IPS-15b (cell line): ENCODE results near the gene AFAP1L2.

Source experiments
- H3K27me3 ChIP-seq: one replicate; pipeline ENCODE4 v1.6.1; 2013; ENCODE audit warnings: low read length; ENCODE audit not compliant: control insufficient read depth, insufficient read depth
- H3K36me3 ChIP-seq: one replicate; pipeline ENCODE4 v1.6.1; 2013; ENCODE audit warnings: low read length; ENCODE audit not compliant: control insufficient read depth, insufficient read depth
- H3K4me1 ChIP-seq: one replicate; pipeline ENCODE4 v1.6.1; 2013; ENCODE audit warnings: mild to moderate bottlenecking, low read length; ENCODE audit not compliant: control insufficient read depth, insufficient read depth
- H3K4me3 ChIP-seq: one replicate; pipeline ENCODE4 v1.5.1; 2013; ENCODE audit warnings: low read depth, low read length
- H3K9ac ChIP-seq: one replicate; pipeline ENCODE4 v1.6.1; 2013; ENCODE audit warnings: low read depth, mild to moderate bottlenecking, low read length
- H3K9me3 ChIP-seq: one replicate; pipeline ENCODE4 v1.6.1; 2013; ENCODE audit warnings: mild to moderate bottlenecking, low read length; ENCODE audit not compliant: control insufficient read depth, insufficient read depth

Gene AFAP1L2

DNA sequence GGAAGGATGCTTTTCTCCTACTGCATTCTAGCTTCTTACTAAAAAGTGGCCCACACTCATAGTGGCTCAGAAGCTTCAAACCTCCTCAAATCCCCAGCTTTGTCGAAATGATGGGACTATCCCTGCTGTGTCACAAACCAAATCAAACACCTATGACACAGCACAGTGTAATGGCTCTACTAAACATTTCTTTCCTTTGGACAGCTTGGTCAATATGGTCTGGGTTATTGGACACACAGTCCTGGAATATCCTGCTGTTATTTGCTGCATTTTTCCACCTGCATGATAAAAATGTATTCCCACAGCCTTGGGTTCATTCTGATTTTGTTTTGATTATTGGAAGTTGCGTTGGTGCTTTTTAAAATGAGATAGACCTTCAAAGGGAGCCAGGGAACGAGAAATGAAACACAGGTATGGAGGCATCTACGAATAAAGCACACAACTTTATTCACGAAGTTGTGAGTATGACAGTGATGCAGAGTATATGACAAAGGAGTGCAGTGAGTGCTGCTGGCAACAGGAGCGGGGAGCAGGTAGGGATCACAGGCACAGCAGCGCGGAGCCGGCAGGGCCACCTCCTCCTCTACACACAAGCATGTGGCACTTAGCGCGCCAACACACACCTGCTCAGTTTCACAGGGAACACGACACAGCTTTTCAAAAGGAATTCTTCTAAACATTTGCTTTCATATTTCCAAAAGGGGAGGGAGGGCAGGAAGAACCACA lies 26.5 kb upstream of the AFAP1L2 start:
- no peaks in the 10 kb centered on the region for H3K9me3 ChIP-seq
- H3K36me3 ChIP-seq, result no peaks in the 10 kb centered on the region
- no peaks in the 10 kb centered on the region for H3K4me1 ChIP-seq
- no peak overlapping the region for H3K4me3 ChIP-seq
- H3K9ac ChIP-seq, result no peak overlapping the region
- no peaks in the 10 kb centered on the region for H3K27me3 ChIP-seq

DNA sequence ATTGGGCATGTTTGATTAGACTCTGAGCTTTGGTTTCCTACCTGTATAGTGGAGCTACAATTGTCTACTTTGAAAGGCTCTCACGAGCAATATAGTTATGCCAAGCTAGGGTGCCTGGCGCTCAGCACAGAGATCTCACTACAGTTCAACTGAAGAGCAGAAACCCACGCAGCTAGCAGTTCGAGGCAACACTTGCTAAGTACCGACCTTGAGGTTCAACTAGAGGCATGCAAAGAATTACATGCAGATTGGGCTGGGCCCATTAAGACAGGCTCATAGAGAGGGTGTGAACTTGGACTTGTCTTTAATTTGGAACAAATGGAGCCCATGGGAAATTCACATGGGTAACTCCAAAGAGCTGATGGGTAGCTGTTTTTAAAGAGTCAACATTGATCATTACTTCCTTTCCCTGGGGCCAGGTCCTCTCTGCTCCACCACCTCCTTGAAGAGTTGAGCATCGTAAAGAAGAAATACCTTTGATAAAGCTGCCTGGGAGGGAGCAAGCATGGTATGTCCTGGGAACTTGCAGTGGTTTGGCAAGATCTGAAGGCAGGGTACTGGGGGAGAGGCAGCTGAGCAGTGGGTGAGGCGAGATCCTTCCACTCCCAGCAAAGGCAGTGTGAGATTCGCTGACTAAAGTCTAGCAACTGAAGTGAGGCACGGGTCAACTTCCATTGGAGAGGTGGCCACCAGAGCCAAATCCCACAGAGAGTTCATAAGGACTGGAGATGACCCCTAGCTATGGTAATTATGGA lies 25.5 kb upstream of the AFAP1L2 start:
- H3K4me1 ChIP-seq, result no peaks in the 10 kb centered on the region
- no peaks in the 10 kb centered on the region for H3K9me3 ChIP-seq
- no peaks in the 10 kb centered on the region for H3K27me3 ChIP-seq
- H3K36me3 ChIP-seq, result no peaks in the 10 kb centered on the region
- no peak overlapping the region for H3K4me3 ChIP-seq
- H3K9ac ChIP-seq, result no peak overlapping the region

DNA sequence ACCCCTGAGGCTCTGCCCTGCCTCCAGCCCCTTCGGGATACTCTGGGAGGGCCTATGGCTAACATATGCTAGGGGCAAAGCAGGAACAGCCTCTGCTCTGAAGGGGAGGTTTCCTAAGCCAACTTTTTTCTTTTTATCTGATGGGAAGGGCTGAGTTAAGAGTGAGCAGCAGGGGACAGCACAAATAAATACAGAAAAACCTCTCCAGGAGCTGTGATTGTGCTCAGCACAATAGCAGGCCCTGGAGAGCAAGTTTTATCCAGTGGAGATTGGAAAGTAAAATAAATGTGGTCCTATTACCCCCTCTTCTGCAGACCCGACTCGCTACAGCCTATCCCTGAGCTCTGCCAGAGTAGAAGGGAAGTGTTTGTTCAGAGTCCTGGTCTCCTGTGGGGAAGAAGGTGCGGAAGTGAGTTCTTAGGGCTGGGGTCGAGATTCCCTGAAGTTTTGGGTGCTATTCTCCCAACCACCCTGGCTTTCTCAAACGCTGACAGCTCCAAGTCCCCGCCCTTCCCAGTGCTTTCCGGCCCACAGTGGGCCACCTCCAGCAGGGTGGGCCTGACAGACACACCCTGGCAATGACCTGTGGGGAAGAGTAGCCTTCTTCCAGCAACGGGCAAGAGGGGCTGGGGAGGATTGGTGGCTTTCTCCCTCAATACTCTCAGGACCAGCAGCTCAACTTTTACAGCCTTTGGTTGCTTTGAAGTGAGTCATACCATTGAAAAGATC lies 23.0 kb upstream of the AFAP1L2 start:
- Histone ChIP-seq H3K9ac (no peak overlapping the region), H3K36me3 (no peaks in the 10 kb centered on the region), H3K27me3 (no peaks in the 10 kb centered on the region), H3K4me1 (no peaks in the 10 kb centered on the region), H3K4me3 (no peak overlapping the region), H3K9me3 (no peaks in the 10 kb centered on the region)

DNA sequence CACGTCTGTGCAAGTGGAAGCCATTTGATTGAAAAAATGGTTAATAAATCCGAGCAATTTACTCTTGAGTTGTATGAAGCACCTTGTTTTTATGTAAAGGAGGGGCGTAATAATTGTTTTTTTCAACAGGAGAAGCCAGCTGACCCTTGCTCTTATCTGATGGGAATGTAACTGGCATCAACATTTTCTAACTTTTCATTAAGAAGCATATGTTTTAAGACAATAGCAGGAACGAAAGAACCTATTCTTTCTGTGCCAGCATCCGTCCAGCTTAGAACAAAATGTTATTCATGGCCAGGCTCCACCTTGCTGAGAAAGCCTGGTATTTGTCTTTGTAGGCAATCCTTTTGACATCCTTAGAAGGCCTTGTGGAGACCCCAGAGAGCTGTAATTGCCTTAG lies 22.2 kb upstream of the AFAP1L2 start:
- no peak overlapping the region for H3K4me3 ChIP-seq
- H3K36me3 ChIP-seq, result no peaks in the 10 kb centered on the region
- no peaks in the 10 kb centered on the region for H3K27me3 ChIP-seq
- H3K4me1 ChIP-seq, result no peaks in the 10 kb centered on the region
- no peaks in the 10 kb centered on the region for H3K9me3 ChIP-seq
- H3K9ac ChIP-seq, result no peak overlapping the region

DNA sequence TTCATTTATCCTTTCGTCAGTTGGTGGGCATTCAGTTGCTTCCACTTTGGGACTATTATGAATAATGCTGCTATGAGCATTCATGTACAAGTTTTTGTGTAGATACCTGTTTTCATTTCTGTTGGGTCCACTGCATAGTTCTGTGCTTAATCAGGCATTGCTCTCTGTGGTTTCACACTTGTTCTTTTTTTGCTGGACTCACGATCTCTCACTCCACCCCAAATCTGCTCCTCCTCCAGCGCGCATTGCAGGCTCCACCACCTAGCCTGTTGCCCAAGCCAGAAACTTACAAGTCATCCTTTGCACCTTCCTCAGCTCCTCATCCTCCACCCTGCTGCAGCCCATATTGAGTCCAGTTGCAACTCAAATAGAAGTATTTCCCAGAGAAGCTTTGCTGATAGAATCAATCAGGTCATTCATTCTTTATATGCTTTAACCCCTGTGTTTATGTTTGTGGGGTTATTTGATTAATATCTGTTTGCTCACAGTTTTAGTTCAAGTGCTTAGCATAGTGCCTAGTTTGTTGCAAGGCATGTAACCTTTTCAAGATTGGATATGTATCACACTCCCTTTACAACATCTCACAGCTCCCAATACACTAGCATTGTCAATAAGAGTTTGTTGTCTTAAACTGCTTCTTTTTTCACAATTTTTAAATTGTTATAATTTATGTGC lies 16.6 kb upstream of the AFAP1L2 start:
- Histone ChIP-seq H3K4me3 (no peak overlapping the region), H3K36me3 (no peaks in the 10 kb centered on the region), H3K4me1 (no peaks in the 10 kb centered on the region), H3K27me3 (no peaks in the 10 kb centered on the region), H3K9me3 (no peaks in the 10 kb centered on the region), H3K9ac (no peak overlapping the region)

DNA sequence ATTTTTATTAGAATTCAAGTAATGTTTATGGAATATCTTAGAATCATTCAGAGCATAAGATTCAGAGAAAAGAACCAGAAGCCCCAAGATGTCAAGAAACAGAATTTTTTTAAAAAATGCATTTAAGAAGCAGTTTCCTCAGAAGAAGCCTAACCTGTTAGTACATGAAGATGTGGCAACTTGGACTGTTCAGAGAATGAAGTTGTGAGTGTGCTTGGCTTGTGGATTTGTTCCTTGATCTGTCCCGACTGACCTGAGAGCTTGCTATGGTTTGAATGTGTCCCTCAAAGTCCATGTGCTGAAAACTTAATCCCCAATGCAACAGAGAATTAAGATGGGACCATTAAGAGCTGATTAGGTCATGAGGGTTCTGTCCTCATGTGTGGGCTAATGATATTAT lies 13.8 kb upstream of the AFAP1L2 start:
- Histone ChIP-seq H3K4me1 (no peaks in the 10 kb centered on the region), H3K9me3 (no peaks in the 10 kb centered on the region), H3K27me3 (no peaks in the 10 kb centered on the region), H3K4me3 (no peak overlapping the region), H3K36me3 (no peaks in the 10 kb centered on the region), H3K9ac (no peak overlapping the region)

DNA sequence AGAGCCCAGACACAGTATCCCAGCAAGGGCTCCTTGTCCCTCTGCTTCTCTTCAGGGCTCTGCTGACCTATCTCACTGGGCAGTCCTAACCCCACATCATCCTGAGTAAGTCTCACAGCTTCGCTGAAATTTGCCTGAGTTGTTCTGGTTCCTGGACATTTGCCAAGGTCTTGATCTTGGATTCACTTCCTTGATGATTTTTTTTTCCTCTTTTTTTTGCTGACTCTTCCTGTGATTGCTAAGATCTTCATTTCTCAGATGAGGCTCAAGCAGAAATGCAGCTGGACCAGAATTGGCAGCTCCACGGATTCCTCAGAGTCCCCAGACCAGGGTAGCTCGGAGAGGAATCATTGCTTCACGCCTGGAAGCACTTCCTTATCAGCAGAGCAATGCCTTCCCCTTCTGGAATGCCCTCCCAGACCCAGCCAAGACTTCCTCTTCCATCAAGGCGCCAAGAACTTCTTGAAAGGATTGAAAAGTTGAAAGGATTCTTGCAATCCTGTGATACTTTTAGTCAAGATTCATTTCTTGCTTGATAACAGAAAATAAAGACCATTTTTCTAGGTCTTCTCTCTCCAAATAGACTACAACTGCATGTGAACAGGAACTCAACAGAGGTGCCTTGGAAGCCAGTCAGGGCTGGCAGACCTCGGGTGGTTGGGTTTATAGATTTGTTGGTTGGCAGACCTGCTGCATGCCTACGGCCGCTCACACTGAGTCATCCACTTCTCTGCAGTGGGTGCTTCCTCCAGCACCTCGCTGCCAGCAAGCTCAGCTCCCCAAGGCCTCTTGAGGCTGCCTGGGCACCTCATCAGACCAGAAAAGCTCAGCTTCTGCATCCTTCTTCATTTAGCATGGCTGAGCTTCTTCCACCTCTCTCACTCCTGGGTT lies 8.8 kb upstream of the AFAP1L2 start:
- H3K27me3 ChIP-seq, result peaks cover 2% of the 10 kb centered on the region
- H3K36me3 ChIP-seq, result no peaks in the 10 kb centered on the region
- no peak overlapping the region for H3K4me3 ChIP-seq
- no peak overlapping the region for H3K9ac ChIP-seq
- H3K4me1 ChIP-seq, result peaks cover 14% of the 10 kb centered on the region
- H3K9me3 ChIP-seq, result no peaks in the 10 kb centered on the region

DNA sequence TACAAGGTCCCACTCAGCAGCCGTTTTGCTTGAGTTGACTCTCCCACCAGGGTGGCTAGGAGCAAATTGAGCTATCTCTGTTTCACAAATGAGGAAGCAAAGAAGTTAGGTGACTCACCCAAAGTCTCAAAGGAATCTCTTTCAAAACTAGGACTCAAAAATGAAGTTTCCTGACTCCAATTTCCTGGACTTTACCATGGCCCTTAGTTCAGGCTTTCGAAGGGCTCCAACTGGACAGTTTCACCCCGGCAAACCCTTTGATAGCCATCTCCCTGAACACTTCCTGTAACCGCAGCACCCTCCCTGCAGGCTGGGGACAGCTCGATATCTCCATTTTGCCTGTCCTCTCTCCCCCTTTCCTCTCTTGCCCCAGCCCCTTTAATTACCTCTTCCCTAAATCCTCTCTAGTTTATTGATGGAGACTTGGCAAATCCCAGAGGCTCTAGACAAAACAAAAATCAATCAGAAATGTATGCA lies 4.7 kb upstream of the AFAP1L2 start:
- Histone ChIP-seq H3K4me1 (peaks cover 14% of the 10 kb centered on the region), H3K9ac (no peak overlapping the region), H3K4me3 (no peak overlapping the region), H3K9me3 (no peaks in the 10 kb centered on the region), H3K36me3 (no peaks in the 10 kb centered on the region), H3K27me3 (peaks cover 25% of the 10 kb centered on the region)

DNA sequence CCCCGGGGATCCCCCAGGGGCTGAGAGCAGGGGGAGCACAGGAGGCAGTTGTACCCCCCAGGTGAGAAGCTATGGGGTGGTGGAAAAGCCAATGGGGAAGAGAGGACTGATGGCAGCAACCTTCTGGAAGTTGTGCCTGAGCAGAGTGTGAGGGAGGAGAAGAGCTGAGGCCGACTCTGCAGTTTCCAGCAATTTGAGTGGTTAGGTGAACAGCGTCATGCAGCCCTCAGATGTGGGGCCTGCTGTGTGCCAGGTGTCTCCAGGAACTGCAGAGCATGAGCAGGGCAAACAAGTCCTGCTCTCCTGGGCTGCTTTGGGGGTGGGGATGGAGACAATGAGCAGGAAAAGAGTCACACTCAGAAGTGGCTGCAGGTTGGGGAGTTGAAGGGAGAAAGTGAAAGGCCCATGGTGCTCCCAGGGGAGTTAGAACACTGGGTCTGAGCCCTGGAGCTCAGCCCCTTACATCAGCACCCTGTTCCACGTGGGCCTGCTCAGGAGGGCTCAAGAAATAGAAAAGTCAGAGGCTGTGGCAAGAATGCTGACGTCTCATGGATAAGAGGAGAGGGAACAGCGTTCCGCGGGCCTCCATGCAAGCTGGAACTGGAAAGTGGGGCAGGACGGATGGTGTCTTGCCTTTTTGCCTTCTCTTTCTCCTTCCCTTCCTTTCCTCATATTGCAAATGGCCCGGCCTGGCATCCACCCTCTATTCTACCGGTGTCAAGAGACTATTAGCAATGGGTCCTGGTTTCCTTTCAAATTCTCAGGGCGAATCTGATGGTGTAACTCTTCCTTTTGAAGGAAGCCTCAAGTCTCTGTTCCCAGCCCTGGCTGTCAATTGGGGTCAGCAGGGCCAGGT lies 4.0 kb upstream of the AFAP1L2 start:
- Histone ChIP-seq H3K4me3 (no peak overlapping the region), H3K27me3 (peaks cover 25% of the 10 kb centered on the region), H3K36me3 (no peaks in the 10 kb centered on the region), H3K9ac (no peak overlapping the region), H3K4me1 (peaks cover 14% of the 10 kb centered on the region), H3K9me3 (no peaks in the 10 kb centered on the region)

DNA sequence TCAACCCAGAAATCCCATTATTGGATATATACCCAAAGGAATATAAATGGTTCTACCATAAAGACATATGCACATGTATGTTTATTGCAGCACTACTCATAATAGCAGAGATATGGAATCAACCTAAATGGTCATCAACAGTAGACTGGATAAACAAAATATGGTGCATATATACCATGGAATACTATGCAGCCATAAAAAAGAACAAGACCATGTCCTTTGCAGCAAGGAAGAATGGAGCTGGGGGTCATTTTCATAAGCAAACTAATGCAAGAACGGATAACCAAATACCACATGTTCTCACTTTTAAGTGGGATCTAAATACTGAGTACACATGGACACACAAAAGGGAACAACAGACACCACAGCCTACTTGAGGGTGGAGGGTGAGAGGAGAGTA lies 2.2 kb upstream of the AFAP1L2 start:
- Histone ChIP-seq H3K4me1 (peaks cover 19% of the 10 kb centered on the region), H3K4me3 (no peak overlapping the region), H3K36me3 (no peaks in the 10 kb centered on the region), H3K9ac (no peak overlapping the region), H3K27me3 (peaks cover 38% of the 10 kb centered on the region), H3K9me3 (no peaks in the 10 kb centered on the region)
